ENCODE measurements around the gene SLC17A4.

- no peak for TF ChIP-seq POLR2A (IDR thresholded peaks at IDR 0.05)
- no peak for TF ChIP-seq CTCF (IDR thresholded peaks at IDR 0.05)
Observed at GRCh38 chr6:25746968-25747367, 7.6 kb upstream of the SLC17A4 start.

All from thyroid gland (tissue), 4 donors.